Neural progenitor cell (in vitro differentiated cells): ENCODE measurements around the gene COL20A1.

Experiments
- CTCF ChIP-seq: fragments of 200-600 bp; sonication (generic); IDR thresholded peaks from 2 replicates; pipeline ENCODE4 v1.5.1; 2017; ENCODE audit warnings: antibody characterized with exemption, mild to moderate bottlenecking
- EZH2 ChIP-seq: fragments of 200-600 bp; sonication (generic); IDR thresholded peaks from 2 replicates; pipeline ENCODE4 v1.6.1; 2017; ENCODE audit warnings: antibody characterized with exemption, mild to moderate bottlenecking, moderate library complexity
- EZH2phosphoT487 ChIP-seq: fragments of 200-600 bp; sonication (generic); IDR thresholded peaks from 2 replicates; pipeline ENCODE4 v1.6.1; 2017; ENCODE audit warnings: antibody characterized with exemption

GRCh38 chr20:63282946-63283345 is 10.0 kb upstream of the COL20A1 start:
- TF ChIP-seq CTCF = no peak
- TF ChIP-seq EZH2phosphoT487 = no peak
- TF ChIP-seq EZH2 = no peak
